ENCODE results near the gene AUP1.

AUP1 gene

GRCh38 chr2:74532222-74532621 lies 2.7 kb upstream of the AUP1 start:
- TF ChIP-seq CTCF (IDR thresholded peaks at IDR 0.05; ENCODE audit: extremely low read depth, insufficient read depth, missing control alignments) = peak; percentile 45
- in situ Hi-C loops (cut with MboI; ENCODE audit: low pct_unique_long_range_greater_than_20kb, low sequenced_read_pairs, unreplicated experiment) = no loop called here
- peak; percentile 62 for DNase-seq (ENCODE audit: low spot score)

GRCh38 chr2:74531666-74532065 lies 2.2 kb upstream of the AUP1 start:
- in situ Hi-C loops (cut with MboI; ENCODE audit: low pct_unique_long_range_greater_than_20kb, low sequenced_read_pairs, unreplicated experiment) = no loop called here
- DNase-seq (ENCODE audit: low spot score) = no peak
- TF ChIP-seq CTCF (IDR thresholded peaks at IDR 0.05; ENCODE audit: extremely low read depth, insufficient read depth, missing control alignments) = no peak

GRCh38 chr2:74530239-74531187 lies 1.0 kb upstream of the AUP1 start:
- DNase-seq (ENCODE audit: low spot score) = peak; percentile 89
- in situ Hi-C loops (cut with MboI; ENCODE audit: low pct_unique_long_range_greater_than_20kb, low sequenced_read_pairs, unreplicated experiment) = no loop called here

GRCh38 chr2:74528600-74529356 lies 728 bp downstream of the AUP1 start:
- in situ Hi-C loops (cut with MboI; ENCODE audit: low pct_unique_long_range_greater_than_20kb, low sequenced_read_pairs, unreplicated experiment) = no loop called here
- TF ChIP-seq CTCF (IDR thresholded peaks at IDR 0.05; ENCODE audit: extremely low read depth, insufficient read depth, missing control alignments) = peak; percentile 22
- DNase-seq (ENCODE audit: low spot score) = no peak

More at GRCh38 chr2:74530239-74531187, 1.0 kb upstream of the AUP1 start:
- TF ChIP-seq CTCF (IDR thresholded peaks at IDR 0.05; ENCODE audit: extremely low read depth, insufficient read depth, missing control alignments) = no peak

GRCh38 chr2:74527741-74528140 lies 1.8 kb downstream of the AUP1 start:
- no peak for DNase-seq (ENCODE audit: low spot score)
- TF ChIP-seq CTCF (IDR thresholded peaks at IDR 0.05; ENCODE audit: extremely low read depth, insufficient read depth, missing control alignments) = no peak
- in situ Hi-C loops (cut with MboI; ENCODE audit: low pct_unique_long_range_greater_than_20kb, low sequenced_read_pairs, unreplicated experiment) = no loop called here

GRCh38 chr2:74526649-74527230 lies 2.8 kb downstream of the AUP1 start:
- in situ Hi-C loops (cut with MboI; ENCODE audit: low pct_unique_long_range_greater_than_20kb, low sequenced_read_pairs, unreplicated experiment) = no loop called here
- DNase-seq (ENCODE audit: low spot score) = no peak
- no peak for TF ChIP-seq CTCF (IDR thresholded peaks at IDR 0.05; ENCODE audit: extremely low read depth, insufficient read depth, missing control alignments)
